Measurements from ENCODE around the gene GBP7.

Gene GBP7

DNA sequence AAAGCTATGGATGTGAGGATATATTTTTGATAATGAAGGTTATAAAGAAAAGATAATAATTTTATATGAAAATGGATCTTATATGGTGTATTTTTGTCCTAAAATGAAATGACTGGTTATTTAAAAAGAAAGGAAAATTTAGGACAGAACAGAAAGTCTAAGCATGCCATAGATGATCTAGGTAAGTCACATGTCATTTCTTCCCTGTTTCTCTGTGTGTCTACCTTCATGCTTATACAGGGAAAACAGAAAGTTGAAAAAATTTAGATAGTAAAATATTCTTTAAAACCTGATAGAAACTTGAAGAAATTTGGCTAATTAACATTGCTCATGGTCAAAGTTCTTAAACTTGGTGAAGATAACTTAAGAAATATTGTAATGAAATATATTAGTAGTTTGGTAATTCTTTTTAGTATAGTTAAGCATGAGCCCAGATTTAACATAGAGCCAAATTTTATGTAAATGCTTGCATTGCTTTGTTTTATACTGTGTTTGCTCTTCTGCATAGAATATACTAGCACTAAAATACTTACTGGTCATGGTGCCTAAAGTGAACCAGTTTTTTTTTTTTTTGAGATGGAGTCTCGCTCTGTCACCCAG lies 35.3 kb upstream of the GBP7 start:
- no peaks in the 10 kb centered on the region for H4K20me1 ChIP-seq (ENCODE audit: insufficient read depth)
- H3K4me2 ChIP-seq, result no peak overlapping the region
- TF ChIP-seq, protein P1, sequence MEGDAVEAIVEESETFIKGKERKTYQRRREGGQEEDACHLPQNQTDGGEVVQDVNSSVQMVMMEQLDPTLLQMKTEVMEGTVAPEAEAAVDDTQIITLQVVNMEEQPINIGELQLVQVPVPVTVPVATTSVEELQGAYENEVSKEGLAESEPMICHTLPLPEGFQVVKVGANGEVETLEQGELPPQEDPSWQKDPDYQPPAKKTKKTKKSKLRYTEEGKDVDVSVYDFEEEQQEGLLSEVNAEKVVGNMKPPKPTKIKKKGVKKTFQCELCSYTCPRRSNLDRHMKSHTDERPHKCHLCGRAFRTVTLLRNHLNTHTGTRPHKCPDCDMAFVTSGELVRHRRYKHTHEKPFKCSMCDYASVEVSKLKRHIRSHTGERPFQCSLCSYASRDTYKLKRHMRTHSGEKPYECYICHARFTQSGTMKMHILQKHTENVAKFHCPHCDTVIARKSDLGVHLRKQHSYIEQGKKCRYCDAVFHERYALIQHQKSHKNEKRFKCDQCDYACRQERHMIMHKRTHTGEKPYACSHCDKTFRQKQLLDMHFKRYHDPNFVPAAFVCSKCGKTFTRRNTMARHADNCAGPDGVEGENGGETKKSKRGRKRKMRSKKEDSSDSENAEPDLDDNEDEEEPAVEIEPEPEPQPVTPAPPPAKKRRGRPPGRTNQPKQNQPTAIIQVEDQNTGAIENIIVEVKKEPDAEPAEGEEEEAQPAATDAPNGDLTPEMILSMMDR (conservative IDR thresholded peaks at IDR 0.05; ENCODE audit: low read depth, low read length), result no peak
- H3K4me1 ChIP-seq (ENCODE audit: low read depth, poor library complexity, severe bottlenecking), result no peaks in the 10 kb centered on the region
- no peaks in the 10 kb centered on the region for H3K27me3 ChIP-seq (ENCODE audit: insufficient read depth, low read depth)
- no peaks in the 10 kb centered on the region for H3K79me2 ChIP-seq (ENCODE audit: insufficient read depth, low read depth)
- no peak overlapping the region for H2AFZ ChIP-seq (ENCODE audit: low read depth)
- no peak overlapping the region for H3K9ac ChIP-seq
- no peak overlapping the region for H3K4me3 ChIP-seq (IDR thresholded peaks at IDR 0.05; ENCODE audit: insufficient read depth, low read depth, low read length)
- H3K27ac ChIP-seq, result no peak overlapping the region
- H3K36me3 ChIP-seq (ENCODE audit: insufficient read depth), result no peaks in the 10 kb centered on the region

- no peaks in the 10 kb centered on the region for H3K27me3 ChIP-seq (ENCODE audit: insufficient read depth, low read depth)
These were observed 30.6 kb upstream of the GBP7 start for GRCh38 chr1:89206373-89206772.

DNA sequence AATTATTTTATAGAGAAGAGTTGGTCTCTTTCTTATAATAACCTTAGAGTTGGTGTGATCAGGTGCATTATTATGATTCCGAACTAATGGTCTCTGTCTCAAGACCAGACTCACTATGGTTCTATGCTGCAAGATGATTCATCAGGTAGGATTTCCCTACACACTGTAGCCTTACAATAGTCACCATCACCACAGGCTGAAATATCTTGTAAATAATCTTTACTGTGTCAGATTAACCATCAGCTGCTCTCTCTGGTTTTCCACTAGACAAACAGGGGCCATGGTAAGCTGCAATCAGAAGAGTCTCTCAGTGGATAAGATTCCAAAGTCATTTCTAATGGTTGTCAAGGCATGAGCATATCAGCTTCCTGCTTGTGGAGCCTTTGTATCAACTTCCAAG lies 27.4 kb upstream of the GBP7 start:
- Histone ChIP-seq H3K4me2 (no peak overlapping the region), H3K27me3 (ENCODE audit: insufficient read depth, low read depth) (no peaks in the 10 kb centered on the region)

More at GRCh38 chr1:89206373-89206772, 30.6 kb upstream of the GBP7 start:
- H3K36me3 ChIP-seq (ENCODE audit: insufficient read depth), result no peaks in the 10 kb centered on the region
- H3K27ac ChIP-seq, result no peak overlapping the region
- no peak overlapping the region for H3K9ac ChIP-seq
- H3K4me3 ChIP-seq (IDR thresholded peaks at IDR 0.05; ENCODE audit: insufficient read depth, low read depth, low read length), result no peak overlapping the region
- TF ChIP-seq, protein P1 (conservative IDR thresholded peaks at IDR 0.05; ENCODE audit: low read depth, low read length), result no peak
- H4K20me1 ChIP-seq (ENCODE audit: insufficient read depth), result no peaks in the 10 kb centered on the region
- no peaks in the 10 kb centered on the region for H3K79me2 ChIP-seq (ENCODE audit: insufficient read depth, low read depth)
- no peak overlapping the region for H3K4me2 ChIP-seq
- no peaks in the 10 kb centered on the region for H3K4me1 ChIP-seq (ENCODE audit: low read depth, poor library complexity, severe bottlenecking)
- H2AFZ ChIP-seq (ENCODE audit: low read depth), result no peak overlapping the region

DNA sequence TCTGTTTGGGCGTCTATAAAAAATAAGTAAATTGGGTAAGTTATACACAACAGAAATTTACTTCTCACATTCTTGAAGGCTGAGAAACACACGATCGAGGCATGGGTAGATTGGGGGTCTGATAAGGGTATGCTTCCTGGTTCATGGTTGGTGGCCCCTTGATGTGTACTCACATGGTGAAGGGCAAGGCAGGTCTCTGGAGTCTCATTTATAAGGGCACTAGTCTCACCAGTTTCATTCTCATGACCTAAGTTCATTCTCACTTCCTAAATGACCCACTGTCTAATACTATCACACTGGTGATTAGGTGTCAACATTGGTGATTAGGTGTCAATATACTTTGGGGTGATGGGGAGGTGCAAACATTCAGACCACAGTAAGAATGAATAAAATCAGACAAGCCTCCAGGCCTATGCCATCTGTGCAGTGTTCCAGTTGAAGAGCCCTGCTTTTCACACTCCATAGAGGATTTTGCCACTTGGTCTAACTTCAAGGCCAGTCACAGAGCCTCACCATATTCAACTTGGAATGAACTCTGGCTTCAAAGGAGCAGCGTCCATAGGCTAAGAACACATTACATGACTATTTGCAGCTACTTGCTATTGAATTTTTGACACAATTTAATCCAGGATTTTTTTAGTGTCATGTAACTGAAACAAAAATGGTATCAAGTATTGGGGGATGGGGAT lies 25.4 kb upstream of the GBP7 start:
- Histone ChIP-seq H3K4me2 (no peak overlapping the region), H3K27ac (no peak overlapping the region), H4K20me1 (ENCODE audit: insufficient read depth) (no peaks in the 10 kb centered on the region), H3K79me2 (ENCODE audit: insufficient read depth, low read depth) (no peaks in the 10 kb centered on the region), H3K4me3 (IDR thresholded peaks at IDR 0.05; ENCODE audit: insufficient read depth, low read depth, low read length) (no peak overlapping the region), H3K4me1 (ENCODE audit: low read depth, poor library complexity, severe bottlenecking) (peaks cover 17% of the 10 kb centered on the region), H3K36me3 (ENCODE audit: insufficient read depth) (no peaks in the 10 kb centered on the region), H3K9ac (no peak overlapping the region), H3K27me3 (ENCODE audit: insufficient read depth, low read depth) (no peaks in the 10 kb centered on the region), H2AFZ (ENCODE audit: low read depth) (no peak overlapping the region)
- TF ChIP-seq, protein P1 (conservative IDR thresholded peaks at IDR 0.05; ENCODE audit: low read depth, low read length), result no peak

More for the DNA sequence above, 27.4 kb upstream of the GBP7 start:
- peaks cover 17% of the 10 kb centered on the region for H3K4me1 ChIP-seq (ENCODE audit: low read depth, poor library complexity, severe bottlenecking)
- TF ChIP-seq, protein P1 (conservative IDR thresholded peaks at IDR 0.05; ENCODE audit: low read depth, low read length), result no peak
- no peak overlapping the region for H3K9ac ChIP-seq
- H4K20me1 ChIP-seq (ENCODE audit: insufficient read depth), result no peaks in the 10 kb centered on the region
- no peak overlapping the region for H3K4me3 ChIP-seq (IDR thresholded peaks at IDR 0.05; ENCODE audit: insufficient read depth, low read depth, low read length)
- H3K79me2 ChIP-seq (ENCODE audit: insufficient read depth, low read depth), result no peaks in the 10 kb centered on the region
- H3K36me3 ChIP-seq (ENCODE audit: insufficient read depth), result no peaks in the 10 kb centered on the region
- H2AFZ ChIP-seq (ENCODE audit: low read depth), result no peak overlapping the region
- no peak overlapping the region for H3K27ac ChIP-seq
